Caco-2 (cell line): ENCODE data around the gene SESN1. TPM values are rescaled to one million over a fixed set of nuclear protein-coding genes. Genes with fewer than 3 reads are reported as not detected.

ENCODE experiments used
- BruUV-seq: library from RNA; stranded (reverse); fragments of 400-500 nt; replicated peaks from 2 replicates; lab custom pipeline; 2021; lab: Mats Ljungman, UMichigan
- CTCF ChIA-PET: fragments of 300-600 bp; sonication (Branson Sonifier 250); formaldehyde crosslinking; loops from one replicate; lab custom pipeline; 2022; ENCODE audit warnings: antibody characterized with exemption; lab: Charles Lee
- POLR2A ChIA-PET: fragments of 300-600 bp; sonication (Branson Sonifier 250); formaldehyde crosslinking; loops from one replicate; lab custom pipeline; 2022; ENCODE audit warnings: antibody characterized with exemption; lab: Charles Lee
- DNase-seq, 2 experiments: peaks; one replicate each; pipeline versions ENCODE4 v3.0.0 to v3.0.0-alpha.2; 2020 to 2022
- H3K27me3 ChIP-seq: replicated peaks from 2 replicates; pipeline ENCODE4 v1.6.0; 2011; ENCODE audit warnings: low read length; ENCODE audit not compliant: control insufficient read depth, insufficient read depth
- H3K36me3 ChIP-seq: 2 replicates; pipeline ENCODE4 v1.5.1; 2011; ENCODE audit warnings: low read length; ENCODE audit not compliant: control insufficient read depth, insufficient read depth
- H3K4me1 ChIP-seq: fragments of 250-450 bp; sonication (Bioruptor Pico); 2 replicates; pipeline ENCODE4 v1.5.1; 2020; ENCODE audit warnings: mild to moderate bottlenecking
- H3K4me3 ChIP-seq: 2 replicates; pipeline ENCODE4 v1.5.1; 2011; ENCODE audit warnings: low read depth, mild to moderate bottlenecking, control low read depth, low read length
- H3K9me3 ChIP-seq: fragments of 250-450 bp; sonication (Bioruptor Pico); 2 replicates; pipeline ENCODE4 v1.5.1; 2020; ENCODE audit warnings: mild to moderate bottlenecking, moderate library complexity
- H3K27ac Mint-ChIP-seq: one replicate; pipeline ENCODE4 v1.8.0; 2022; ENCODE audit warnings: mixed read lengths; ENCODE audit not compliant: unreplicated experiment
- H3K27me3 Mint-ChIP-seq: one replicate; pipeline ENCODE4 v1.8.0; 2022; ENCODE audit warnings: mixed read lengths; ENCODE audit not compliant: insufficient read depth, unreplicated experiment
- H3K36me3 Mint-ChIP-seq: one replicate; pipeline ENCODE4 v1.8.0; 2022; ENCODE audit warnings: mild to moderate bottlenecking, mixed read lengths; ENCODE audit not compliant: insufficient read depth, unreplicated experiment
- H3K4me1 Mint-ChIP-seq: one replicate; pipeline ENCODE4 v1.8.0; 2022; ENCODE audit warnings: low read depth, mixed read lengths; ENCODE audit not compliant: unreplicated experiment
- H3K4me3 Mint-ChIP-seq: one replicate; pipeline ENCODE4 v1.8.0; 2022; ENCODE audit warnings: mild to moderate bottlenecking, moderate library complexity, mixed read lengths; ENCODE audit not compliant: unreplicated experiment
- H3K9me3 Mint-ChIP-seq: one replicate; pipeline ENCODE4 v1.8.0; 2022; ENCODE audit warnings: mixed read lengths; ENCODE audit not compliant: unreplicated experiment
- intact Hi-C: fragments of 100-400 bp; cut with micrococcal nuclease; formaldehyde crosslinking; loops from one replicate; pipeline ENCODE4 v1.10.0; 2022; ENCODE audit not compliant: unreplicated experiment
- total RNA-seq: library from RNA; stranded (reverse); gene quantifications from 2 replicates; pipeline ENCODE4 v1.2.3, GENCODE V29; 2022
- TF ChIP-seq, protein P1 (sequence below), 2 experiments: fragments of 200-600 bp in 1 of 2; IDR thresholded peaks; 1 replicate in 1 of 2; 2 replicates in 1 of 2; pipeline versions ENCODE4 v1.5.1 to v1.8.0; 2011 to 2022; ENCODE audit warnings: antibody characterized with exemption in 1 of 2, control low read depth in 1 of 2, inconsistent platforms in 1 of 2, low read depth in 1 of 2, low read length in 1 of 2, mild to moderate bottlenecking in 1 of 2, moderate library complexity in 1 of 2; ENCODE audit not compliant: insufficient read depth in 1 of 2, severe bottlenecking in 1 of 2, unreplicated experiment in 1 of 2

Gene SESN1
- total RNA-seq, 1 experiment from 2014 or later, result 21.9 TPM

DNA sequence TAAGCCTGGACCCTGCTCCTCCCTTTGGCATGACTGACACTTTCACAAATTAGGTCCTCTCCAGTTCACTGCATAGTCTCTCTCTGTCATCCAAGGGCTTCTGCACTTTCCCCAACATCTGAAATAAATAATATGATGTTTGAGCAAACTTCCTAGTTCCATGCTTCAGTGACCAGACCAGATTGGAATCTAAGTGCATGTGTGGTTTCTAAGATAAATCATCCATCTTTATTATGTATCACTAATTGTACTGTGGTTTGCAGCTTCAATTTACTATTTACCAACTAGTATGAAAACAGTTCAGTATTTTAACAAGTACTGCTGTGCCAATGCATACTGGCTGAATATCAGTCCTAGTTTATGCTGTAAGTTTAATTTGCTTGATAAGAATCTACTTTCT lies 18.7 kb downstream of the SESN1 start:
- no TSS peak for BruUV-seq
- Mint-ChIP-seq H3K4me3 (no peak overlapping the region), H3K9me3 (no peaks in the 10 kb centered on the region), H3K27ac (no peak overlapping the region), H3K27me3 (no peaks in the 10 kb centered on the region), H3K36me3 (no peaks in the 10 kb centered on the region), H3K4me1 (peaks cover 17% of the 10 kb centered on the region)
- H3K9me3 ChIP-seq, result no peaks in the 10 kb centered on the region
- TF ChIP-seq, protein P1, sequence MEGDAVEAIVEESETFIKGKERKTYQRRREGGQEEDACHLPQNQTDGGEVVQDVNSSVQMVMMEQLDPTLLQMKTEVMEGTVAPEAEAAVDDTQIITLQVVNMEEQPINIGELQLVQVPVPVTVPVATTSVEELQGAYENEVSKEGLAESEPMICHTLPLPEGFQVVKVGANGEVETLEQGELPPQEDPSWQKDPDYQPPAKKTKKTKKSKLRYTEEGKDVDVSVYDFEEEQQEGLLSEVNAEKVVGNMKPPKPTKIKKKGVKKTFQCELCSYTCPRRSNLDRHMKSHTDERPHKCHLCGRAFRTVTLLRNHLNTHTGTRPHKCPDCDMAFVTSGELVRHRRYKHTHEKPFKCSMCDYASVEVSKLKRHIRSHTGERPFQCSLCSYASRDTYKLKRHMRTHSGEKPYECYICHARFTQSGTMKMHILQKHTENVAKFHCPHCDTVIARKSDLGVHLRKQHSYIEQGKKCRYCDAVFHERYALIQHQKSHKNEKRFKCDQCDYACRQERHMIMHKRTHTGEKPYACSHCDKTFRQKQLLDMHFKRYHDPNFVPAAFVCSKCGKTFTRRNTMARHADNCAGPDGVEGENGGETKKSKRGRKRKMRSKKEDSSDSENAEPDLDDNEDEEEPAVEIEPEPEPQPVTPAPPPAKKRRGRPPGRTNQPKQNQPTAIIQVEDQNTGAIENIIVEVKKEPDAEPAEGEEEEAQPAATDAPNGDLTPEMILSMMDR (IDR thresholded peaks at IDR 0.05; ENCODE audit: insufficient read depth in 1 of 2, low read depth in 1 of 2, low read length in 1 of 2, severe bottlenecking in 1 of 2, unreplicated experiment in 1 of 2), result no peak
- no peak for DNase-seq
- no peaks in the 10 kb centered on the region for H3K36me3 ChIP-seq
- no peak overlapping the region for H3K4me3 ChIP-seq
- H3K4me1 ChIP-seq, result peaks cover 16% of the 10 kb centered on the region; the same call in 1 of the 2 replicates
- POLR2A ChIA-PET, result interaction anchor here (0.6 to 0.7 kb wide), 2 partner anchors 19 to 418 kb away, joined by 3 read pairs; partner anchors contain the start of gene SESN1
- CTCF ChIA-PET, result no interaction called here
- intact Hi-C loops, result no loop called here
- H3K27me3 ChIP-seq, result no peaks in the 10 kb centered on the region

DNA sequence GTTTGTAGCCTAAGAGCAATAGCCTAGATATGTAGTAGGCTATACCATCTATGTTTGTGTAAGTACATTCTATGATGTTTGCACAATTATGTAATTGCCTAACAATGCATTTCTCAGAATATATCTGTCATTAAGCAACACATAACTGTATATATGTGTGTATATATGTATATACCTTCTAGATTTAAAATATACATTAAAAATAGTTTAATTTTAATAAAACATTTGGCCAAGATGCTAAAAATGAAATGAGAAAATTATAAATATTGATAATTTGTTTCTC lies 20.6 kb downstream of the SESN1 start:
- H3K4me3 Mint-ChIP-seq, result no peak overlapping the region
- Histone ChIP-seq H3K4me3 (no peak overlapping the region), H3K36me3 (no peaks in the 10 kb centered on the region), H3K27me3 (no peaks in the 10 kb centered on the region), H3K4me1 (peaks cover 16% of the 10 kb centered on the region; the same call in 1 of the 2 replicates), H3K9me3 (no peaks in the 10 kb centered on the region)
- DNase-seq, result no peak
- TF ChIP-seq, protein P1 (IDR thresholded peaks at IDR 0.05; ENCODE audit: insufficient read depth in 1 of 2, low read depth in 1 of 2, low read length in 1 of 2, severe bottlenecking in 1 of 2, unreplicated experiment in 1 of 2), result no peak
- no peak overlapping the region for H3K27ac Mint-ChIP-seq
- no peaks in the 10 kb centered on the region for H3K9me3 Mint-ChIP-seq
- peaks cover 21% of the 10 kb centered on the region for H3K4me1 Mint-ChIP-seq
- H3K36me3 Mint-ChIP-seq, result no peaks in the 10 kb centered on the region
- H3K27me3 Mint-ChIP-seq, result no peaks in the 10 kb centered on the region
- no TSS peak for BruUV-seq
- ChIA-PET POLR2A (no interaction called here), CTCF (interaction anchor here (0.7 kb wide), 1 partner anchor 65 kb away, joined by 3 read pairs; no protein-coding TSS in a partner anchor)
- intact Hi-C loops, result no loop called here

DNA sequence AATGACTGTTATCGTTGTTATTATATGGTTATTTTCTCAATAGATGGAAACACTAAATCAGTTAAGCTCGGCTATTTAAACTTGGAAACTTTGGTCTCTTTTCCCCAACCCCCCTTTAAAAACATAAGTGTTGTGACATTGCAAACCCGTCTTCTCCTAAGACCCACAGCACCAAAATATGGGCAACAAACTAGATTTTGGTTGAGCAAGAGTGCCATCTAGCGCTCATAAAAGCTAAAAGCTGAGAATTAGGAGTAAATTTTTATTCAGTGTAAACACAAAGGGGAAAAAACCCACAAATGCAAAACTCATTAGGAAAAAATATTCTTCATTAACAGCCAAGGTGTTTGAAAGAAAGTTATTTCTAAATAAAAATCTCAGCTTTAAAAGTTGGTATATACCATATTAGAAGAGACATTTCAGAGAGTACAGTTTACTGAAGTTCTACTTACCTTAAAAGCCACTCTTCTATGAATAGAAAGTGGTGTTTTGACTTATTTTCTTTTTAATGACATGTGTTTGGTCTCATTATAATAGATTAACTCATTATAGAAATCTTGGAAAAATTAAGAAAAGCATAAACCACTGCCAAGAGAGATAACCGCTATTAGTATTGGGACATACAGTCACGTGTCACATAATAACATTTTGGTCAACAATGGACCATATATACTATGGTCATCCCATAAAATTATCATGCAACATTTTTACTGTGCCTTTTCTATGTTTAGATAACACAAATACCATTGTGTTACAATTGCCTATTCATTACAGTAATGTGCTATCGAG lies 21.1 kb downstream of the SESN1 start:
- H3K4me3 ChIP-seq, result no peak overlapping the region
- ChIA-PET CTCF (interaction anchor here (0.7 to 2.8 kb wide), 4 partner anchors 23 to 531 kb away, joined by 3 to 9 read pairs (median 6); partner anchors contain the start of gene ARMC2), POLR2A (interaction anchor here (0.7 kb wide), 1 partner anchor 21 kb away, joined by 3 read pairs; the partner anchor contains the start of gene SESN1)
- peaks cover 16% of the 10 kb centered on the region; the same call in 1 of the 2 replicates for H3K4me1 ChIP-seq
- H3K4me1 Mint-ChIP-seq, result peaks cover 21% of the 10 kb centered on the region
- DNase-seq, result peak in 1 of 2 experiments; percentile 71
- no peaks in the 10 kb centered on the region for H3K9me3 Mint-ChIP-seq
- intact Hi-C loops, result loop anchor here (1.0 to 2.0 kb wide), 6 partner anchors 65 to 531 kb away; no protein-coding TSS in a partner anchor
- no peak overlapping the region for H3K27ac Mint-ChIP-seq
- no peaks in the 10 kb centered on the region for H3K27me3 Mint-ChIP-seq
- H3K4me3 Mint-ChIP-seq, result no peak overlapping the region
- no peaks in the 10 kb centered on the region for H3K36me3 ChIP-seq
- BruUV-seq, result no TSS peak
- no peaks in the 10 kb centered on the region for H3K36me3 Mint-ChIP-seq
- H3K9me3 ChIP-seq, result no peaks in the 10 kb centered on the region
- H3K27me3 ChIP-seq, result no peaks in the 10 kb centered on the region
- TF ChIP-seq, protein P1 (IDR thresholded peaks at IDR 0.05; ENCODE audit: insufficient read depth in 1 of 2, low read depth in 1 of 2, low read length in 1 of 2, severe bottlenecking in 1 of 2, unreplicated experiment in 1 of 2), result peak; percentile 47 to 59
